NCI-H1105 (cell line): Measurements from ENCODE around the gene CXCL17.
"Not testable (repeated sequence)": the region's sequence is repeated elsewhere in the genome, so short reads cannot be mapped to it uniquely, and the experiment has no call there.

Experiments
- DNase-seq: peaks from one replicate; lab custom pipeline; 2025; lab: John Stamatoyannopoulos, UW

CXCL17 gene

GRCh38 chr19:42465827-42466280 is 23.1 kb upstream of the CXCL17 start:
- DNase-seq: no peak

- no peak for DNase-seq
These were observed 19.1 kb upstream of the CXCL17 start for GRCh38 chr19:42461700-42462324.

GRCh38 chr19:42461231-42461630 is 18.5 kb upstream of the CXCL17 start:
- not testable (repeated sequence) for DNase-seq

GRCh38 chr19:42459926-42460325 is 17.2 kb upstream of the CXCL17 start:
- no peak for DNase-seq

- DNase-seq: no peak
These were observed 12.9 kb upstream of the CXCL17 start for GRCh38 chr19:42455621-42456081.

- DNase-seq: no peak
These were observed 12.3 kb upstream of the CXCL17 start for GRCh38 chr19:42455086-42455485.

GRCh38 chr19:42452590-42452989 is 9.8 kb upstream of the CXCL17 start:
- DNase-seq: no peak

GRCh38 chr19:42450314-42450934 is 7.7 kb upstream of the CXCL17 start:
- peak; percentile 78 for DNase-seq

GRCh38 chr19:42448306-42448705 is 5.6 kb upstream of the CXCL17 start:
- DNase-seq: not testable (repeated sequence)

- DNase-seq: no peak
These were observed 3.2 kb upstream of the CXCL17 start for GRCh38 chr19:42445948-42446347.

GRCh38 chr19:42443944-42444398 is 1.2 kb upstream of the CXCL17 start:
- no peak for DNase-seq

GRCh38 chr19:42441049-42441445 is 1.7 kb downstream of the CXCL17 start:
- DNase-seq: no peak

GRCh38 chr19:42440357-42441048 is 2.2 kb downstream of the CXCL17 start:
- DNase-seq: peak; percentile 67

GRCh38 chr19:42436006-42436405 is 6.7 kb downstream of the CXCL17 start:
- DNase-seq: no peak

GRCh38 chr19:42435316-42435715 is 7.4 kb downstream of the CXCL17 start:
- no peak for DNase-seq

- no peak for DNase-seq
These were observed 9.1 kb downstream of the CXCL17 start for GRCh38 chr19:42433503-42434260.

- no peak for DNase-seq
These were observed 11.3 kb downstream of the CXCL17 start for GRCh38 chr19:42431486-42431885.

GRCh38 chr19:42428676-42429075 is 14.1 kb downstream of the CXCL17 start:
- no peak for DNase-seq

GRCh38 chr19:42427313-42427712 is 15.4 kb downstream of the CXCL17 start, which contains the start of gene LIPE:
LIPE (minus strand) TSS chr19:42427388; CDS start chr19:42427149, 239 bp downstream.
- DNase-seq: no peak

GRCh38 chr19:42426643-42427042 is 16.1 kb downstream of the CXCL17 start:
- DNase-seq: no peak

- DNase-seq: no peak
These were observed 18.0 kb downstream of the CXCL17 start for GRCh38 chr19:42424712-42425131.

GRCh38 chr19:42424345-42424707 is 18.4 kb downstream of the CXCL17 start:
- DNase-seq: no peak
